HTR-8/SVneo (cell line): Measurements from ENCODE around the gene APCDD1L.

Experiments
- DNase-seq: peaks from one replicate; pipeline ENCODE4 v3.0.0; 2011; ENCODE audit warnings: low spot score, mixed read lengths; ENCODE audit not compliant: insufficient read length
- FAIRE-seq: peaks from 2 replicates; lab custom pipeline; 2011; peaks lifted over from hg19 to GRCh38; lab: Jason Lieb, UNC

Gene APCDD1L

GRCh38 chr20:58471193-58472164 is 43.7 kb downstream of the APCDD1L start:
- FAIRE-seq, result peak; percentile 84
- no peak for DNase-seq

- FAIRE-seq, result peak; percentile 74
Observed at GRCh38 chr20:58470336-58471192, 44.6 kb downstream of the APCDD1L start.

GRCh38 chr20:58469616-58470015 is 45.6 kb downstream of the APCDD1L start:
- FAIRE-seq (peak; percentile 33), DNase-seq (no peak)

More at GRCh38 chr20:58470336-58471192, 44.6 kb downstream of the APCDD1L start:
- no peak for DNase-seq

- DNase-seq (no peak), FAIRE-seq (peak; percentile 69)
Observed at GRCh38 chr20:58467572-58468527, 47.3 kb downstream of the APCDD1L start.

GRCh38 chr20:58466729-58467571 is 48.2 kb downstream of the APCDD1L start:
- peak; percentile 60 for FAIRE-seq
- DNase-seq, result no peak

- DNase-seq (no peak), FAIRE-seq (peak; percentile 66)
Observed at GRCh38 chr20:58466095-58466708, 49.0 kb downstream of the APCDD1L start.

- DNase-seq (no peak), FAIRE-seq (no peak)
Observed at GRCh38 chr20:58464838-58465237, 50.4 kb downstream of the APCDD1L start.

- DNase-seq (no peak), FAIRE-seq (peak; percentile 76)
Observed at GRCh38 chr20:58463256-58463655, 51.9 kb downstream of the APCDD1L start.

GRCh38 chr20:58461899-58462298 is 53.3 kb downstream of the APCDD1L start:
- DNase-seq (no peak), FAIRE-seq (peak; percentile 74)

GRCh38 chr20:58461104-58461503 is 54.1 kb downstream of the APCDD1L start:
- peak; percentile 63 for FAIRE-seq
- no peak for DNase-seq

- no peak for DNase-seq
- no peak for FAIRE-seq
Observed at GRCh38 chr20:58459058-58459750, 56.0 kb downstream of the APCDD1L start.

- peak; percentile 86 for FAIRE-seq
- no peak for DNase-seq
Observed at GRCh38 chr20:58458342-58459057, 56.7 kb downstream of the APCDD1L start.

- DNase-seq (peak; percentile 51), FAIRE-seq (no peak)
Observed at GRCh38 chr20:58457083-58457695, 58.0 kb downstream of the APCDD1L start.

GRCh38 chr20:58454460-58454859 is 60.7 kb downstream of the APCDD1L start:
- no peak for FAIRE-seq
- DNase-seq, result no peak

GRCh38 chr20:58453391-58453790 is 61.8 kb downstream of the APCDD1L start:
- no peak for FAIRE-seq
- no peak for DNase-seq

- FAIRE-seq (peak; percentile 84), DNase-seq (no peak)
Observed at GRCh38 chr20:58452667-58453255, 62.4 kb downstream of the APCDD1L start.
